Fibroblast of skin of right biceps (primary cell): ENCODE measurements around the gene HCN3.

Experiments used
- DNase-seq: peaks from one replicate; pipeline ENCODE4 v3.0.0-alpha.2; 2013

HCN3 gene

GRCh38 chr1:155254714-155255242, 22.5 kb upstream of the HCN3 start:
- no peak for DNase-seq

- DNase-seq, result peak; percentile 82
Observed at GRCh38 chr1:155255243-155256007, 21.8 kb upstream of the HCN3 start, which contains the start of gene ENTREP3. ENTREP3 (minus strand) TSS chr1:155255483; CDS start chr1:155254877, 606 bp downstream.

- no peak for DNase-seq
Observed at GRCh38 chr1:155256058-155256852, 21.0 kb upstream of the HCN3 start.

GRCh38 chr1:155260276-155260675, 17.0 kb upstream of the HCN3 start:
- DNase-seq, result no peak

GRCh38 chr1:155261493-155261851, 15.8 kb upstream of the HCN3 start:
- DNase-seq, result no peak

- DNase-seq, result peak; percentile 97
Observed at GRCh38 chr1:155261852-155262673, 15.2 kb upstream of the HCN3 start, which contains the start of gene SCAMP3. SCAMP3 (minus strand) TSS chr1:155262360; CDS start chr1:155262151, 209 bp downstream.

- no peak for DNase-seq
Observed at GRCh38 chr1:155263067-155263466, 14.2 kb upstream of the HCN3 start.

GRCh38 chr1:155266553-155266952, 10.7 kb upstream of the HCN3 start:
- DNase-seq, result no peak

- no peak for DNase-seq
Observed at GRCh38 chr1:155267373-155267772, 9.9 kb upstream of the HCN3 start.

- DNase-seq, result no peak
Observed at GRCh38 chr1:155268630-155269029, 8.6 kb upstream of the HCN3 start.

GRCh38 chr1:155269381-155269780, 7.9 kb upstream of the HCN3 start:
- no peak for DNase-seq

- DNase-seq, result peak; percentile 66
Observed at GRCh38 chr1:155272466-155273342, 4.6 kb upstream of the HCN3 start.

GRCh38 chr1:155273343-155274245, 3.7 kb upstream of the HCN3 start, which contains the start of gene CLK2:
CLK2 (minus strand) TSS chr1:155273504; CDS start chr1:155270977, 2,527 bp downstream.
- DNase-seq, result peak; percentile 96

GRCh38 chr1:155277902-155278688, 832 bp downstream of the HCN3 start:
- DNase-seq, result peak; percentile 36

- peak; percentile 9 for DNase-seq
Observed at GRCh38 chr1:155278689-155279160, 1.5 kb downstream of the HCN3 start.

- no peak for DNase-seq
Observed at GRCh38 chr1:155279268-155279667, 2.0 kb downstream of the HCN3 start.

GRCh38 chr1:155282488-155283091, 5.3 kb downstream of the HCN3 start:
- DNase-seq, result no peak

- DNase-seq, result no peak
Observed at GRCh38 chr1:155284476-155284875, 7.2 kb downstream of the HCN3 start.

- no peak for DNase-seq
Observed at GRCh38 chr1:155285063-155285462, 7.8 kb downstream of the HCN3 start.
